Effector CD8-positive, alpha-beta T cell (primary cell): ENCODE results near the gene AOPEP.
A peak's percentile ranks its signal among the peaks of the same experiment; 100 is the strongest.

Experiments used
- DNase-seq: peaks from one replicate; lab custom pipeline; 2025; lab: John Stamatoyannopoulos, UW
- total RNA-seq, 4 experiments: gene quantifications; one replicate each; lab custom pipeline; 2026; lab: John Stamatoyannopoulos, UW

The AOPEP gene
- 7.1 to 13.2 (median 12.2) reads per million in 4 experiments for total RNA-seq

GRCh38 chr9:94726495-94727191 is at the start of gene AOPEP:
Gene AOPEP (plus strand): TSS chr9:94726699. CDS start chr9:94759784, 33,085 bp downstream.
- DNase-seq = peak; percentile 98

- DNase-seq = no peak
Observed at GRCh38 chr9:94677929-94678328, 48.6 kb upstream of the AOPEP start.

DNA sequence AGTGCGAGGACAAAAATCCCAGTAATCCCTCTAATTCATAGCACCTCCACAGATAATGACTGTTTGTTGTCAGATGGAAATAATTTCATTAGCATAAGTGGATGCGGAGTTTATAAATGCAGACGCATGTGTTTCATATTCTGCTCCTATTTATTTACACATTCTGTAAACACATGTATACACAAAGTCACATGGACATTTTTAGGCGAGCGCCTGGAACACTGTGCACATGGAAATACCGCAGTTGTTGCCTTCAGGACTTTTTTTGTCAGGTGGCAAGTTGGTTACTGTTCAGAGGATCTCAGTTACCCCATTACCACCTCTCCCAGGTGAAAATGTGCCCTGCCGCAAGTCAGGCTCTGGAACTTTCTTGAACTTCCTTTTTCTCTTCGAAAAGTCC is 46.9 kb upstream of the AOPEP start:
- DNase-seq = no peak

DNA sequence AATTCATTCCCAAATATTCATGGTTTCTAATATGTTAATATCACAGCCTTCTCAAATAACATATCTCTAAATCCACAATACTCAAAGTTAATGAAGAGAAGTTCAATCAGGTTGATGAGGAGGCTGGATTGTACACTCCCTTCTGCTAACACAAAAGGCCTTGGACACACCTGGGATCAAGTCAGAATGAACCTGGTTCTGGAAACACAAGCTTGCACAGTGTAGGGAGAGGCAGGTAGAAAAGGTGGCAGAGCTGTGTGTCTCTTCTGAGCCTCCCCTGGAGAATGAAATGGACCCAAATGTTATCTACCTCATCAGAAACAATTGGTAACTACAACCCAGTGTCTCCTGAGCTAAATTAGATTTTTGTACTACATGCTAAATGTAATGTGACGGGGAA is 46.5 kb upstream of the AOPEP start:
- no peak for DNase-seq

GRCh38 chr9:94680621-94681020 is 45.9 kb upstream of the AOPEP start:
- no peak for DNase-seq

DNA sequence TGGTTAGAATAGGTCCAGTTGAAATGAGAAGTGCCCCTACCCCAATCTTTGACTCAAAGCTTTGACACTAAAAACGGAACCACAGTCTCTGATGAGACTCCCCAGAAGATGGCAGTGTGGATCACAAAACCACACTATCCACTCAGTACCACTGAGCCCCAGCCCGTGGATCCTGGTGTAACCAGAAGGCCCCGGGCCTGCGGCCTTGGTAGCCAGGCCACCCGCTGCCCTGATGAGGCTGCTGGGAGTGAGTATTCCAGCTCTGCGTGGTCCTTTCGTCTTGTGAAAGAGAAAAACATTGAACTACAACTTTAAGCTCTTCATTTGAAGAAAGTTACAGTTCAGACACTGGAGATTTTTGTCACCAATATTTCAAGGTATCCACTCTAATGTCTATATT is 45.0 kb upstream of the AOPEP start:
- DNase-seq = peak; percentile 28

GRCh38 chr9:94685359-94685758 is 41.1 kb upstream of the AOPEP start:
- DNase-seq = no peak

- DNase-seq = no peak
Observed at GRCh38 chr9:94687451-94687850, 39.0 kb upstream of the AOPEP start.

- DNase-seq = no peak
Observed at GRCh38 chr9:94690344-94690743, 36.2 kb upstream of the AOPEP start.

DNA sequence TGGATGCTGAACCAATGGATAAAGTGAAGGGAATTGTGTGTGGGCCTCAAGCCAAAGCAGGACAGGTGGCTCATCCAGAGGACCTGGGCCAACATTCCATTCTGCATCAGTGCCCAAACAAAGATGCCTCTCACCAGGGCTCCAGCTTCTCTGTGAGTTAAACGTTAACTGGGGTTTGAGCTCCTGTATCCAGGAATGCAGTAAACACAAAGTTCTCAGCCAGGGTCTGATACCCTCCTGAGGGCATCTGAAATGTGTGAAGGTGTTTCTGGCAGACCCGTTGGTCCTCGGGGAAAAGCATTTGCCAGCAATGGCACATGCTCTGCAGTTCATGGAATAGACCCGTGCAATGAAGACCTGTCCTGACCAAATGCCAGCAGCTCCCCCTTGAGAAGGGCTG is 33.9 kb upstream of the AOPEP start:
- no peak for DNase-seq

DNA sequence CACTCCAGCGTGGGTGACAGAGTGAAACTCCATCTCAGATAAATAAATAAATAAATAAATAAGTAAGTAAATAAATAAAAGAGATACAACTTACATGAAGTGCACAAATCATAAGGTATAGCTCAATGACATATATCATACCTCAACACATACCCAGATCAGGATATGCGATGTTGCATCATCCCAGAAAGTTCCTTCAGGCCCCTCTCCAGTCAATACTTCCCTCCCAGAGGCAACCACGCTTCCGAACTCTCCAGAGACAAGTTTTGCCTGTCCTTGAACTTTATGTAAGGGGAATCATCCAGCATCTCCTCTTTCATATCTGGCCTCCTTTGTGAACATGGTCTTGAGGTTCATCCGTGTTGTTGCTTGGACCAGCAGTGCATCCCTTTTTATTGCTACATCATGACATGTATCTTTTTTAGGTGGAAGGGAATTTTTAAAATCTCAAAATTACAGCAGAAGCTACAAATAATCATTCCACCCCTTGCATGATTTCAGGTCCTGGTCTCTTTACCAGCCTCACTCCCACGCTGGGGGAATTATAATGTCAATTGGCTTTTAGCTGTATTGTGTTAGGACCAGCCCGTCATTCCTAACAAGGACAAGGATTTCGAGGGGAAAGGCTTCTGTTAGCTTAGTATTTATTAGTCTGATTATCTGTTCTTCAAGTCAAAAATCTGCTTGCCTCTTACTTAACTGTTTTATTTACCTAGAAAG is 32.9 kb upstream of the AOPEP start:
- no peak for DNase-seq

DNA sequence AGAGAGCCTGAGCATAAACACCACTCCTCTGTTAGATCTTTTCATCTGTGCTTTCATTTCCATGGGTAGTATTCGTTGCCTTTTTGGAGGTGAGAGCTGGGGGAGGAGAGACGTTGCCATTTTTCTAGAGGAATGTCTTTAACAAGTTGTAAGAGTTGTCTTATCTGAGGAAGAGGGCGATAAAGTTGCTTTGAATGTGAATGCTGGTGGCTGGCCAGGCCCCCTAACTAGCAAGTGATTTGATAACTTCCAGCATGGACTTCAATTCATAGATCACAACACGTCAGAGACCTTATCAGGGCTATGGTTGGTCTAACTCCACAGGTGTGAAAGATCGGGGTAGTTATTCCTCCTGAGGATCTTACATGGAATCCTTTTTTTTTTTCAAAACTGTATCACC is 30.0 kb upstream of the AOPEP start:
- no peak for DNase-seq

DNA sequence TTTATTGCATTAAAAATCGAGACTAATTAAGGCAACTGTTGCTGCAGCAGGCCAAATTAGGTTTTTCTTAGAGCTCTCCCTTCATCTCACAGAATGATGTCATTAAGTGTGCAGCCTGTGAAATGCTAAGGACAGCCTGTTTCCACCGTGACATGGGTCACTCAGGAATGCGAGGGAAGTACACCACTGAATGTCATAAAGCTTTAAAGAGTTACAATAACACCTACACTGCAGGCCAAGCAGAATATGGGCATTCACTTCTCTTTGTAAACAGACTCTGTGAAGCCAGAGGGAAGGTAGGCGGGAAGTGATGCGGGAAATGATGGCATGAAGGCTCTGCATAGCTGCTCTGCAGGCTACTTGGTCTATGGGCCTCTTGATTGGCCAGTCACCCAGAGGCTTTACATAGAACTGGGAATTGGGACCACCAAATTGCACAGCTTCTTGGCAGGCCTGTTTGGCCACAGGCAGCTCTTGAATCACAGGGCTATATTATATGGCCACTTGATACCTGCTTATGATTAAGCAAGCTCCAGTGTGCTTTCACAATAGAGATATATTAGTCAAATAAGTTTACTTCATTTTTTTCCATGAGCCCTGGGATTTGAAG is 28.4 kb upstream of the AOPEP start:
- no peak for DNase-seq

GRCh38 chr9:94699715-94700373 is 26.7 kb upstream of the AOPEP start:
- no peak for DNase-seq

DNA sequence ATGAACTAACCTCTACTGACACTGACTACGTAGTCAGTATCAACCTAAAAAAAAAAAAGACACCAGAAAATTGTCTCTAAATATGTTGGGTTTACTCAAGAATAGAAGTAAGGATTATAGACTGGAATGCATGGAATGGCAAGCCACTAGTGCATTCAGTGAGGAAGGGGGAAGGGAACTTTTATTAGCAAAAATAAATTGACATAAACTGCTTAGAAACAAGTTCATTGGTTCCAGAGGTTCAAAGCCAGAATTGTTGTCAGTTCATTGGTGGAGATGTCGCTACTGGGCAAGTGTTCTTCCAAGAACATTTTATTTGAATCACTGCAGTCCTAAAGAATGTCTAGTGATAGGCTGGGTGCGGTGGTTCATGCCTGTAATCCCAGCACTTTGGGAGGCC is 26.1 kb upstream of the AOPEP start:
- no peak for DNase-seq

DNA sequence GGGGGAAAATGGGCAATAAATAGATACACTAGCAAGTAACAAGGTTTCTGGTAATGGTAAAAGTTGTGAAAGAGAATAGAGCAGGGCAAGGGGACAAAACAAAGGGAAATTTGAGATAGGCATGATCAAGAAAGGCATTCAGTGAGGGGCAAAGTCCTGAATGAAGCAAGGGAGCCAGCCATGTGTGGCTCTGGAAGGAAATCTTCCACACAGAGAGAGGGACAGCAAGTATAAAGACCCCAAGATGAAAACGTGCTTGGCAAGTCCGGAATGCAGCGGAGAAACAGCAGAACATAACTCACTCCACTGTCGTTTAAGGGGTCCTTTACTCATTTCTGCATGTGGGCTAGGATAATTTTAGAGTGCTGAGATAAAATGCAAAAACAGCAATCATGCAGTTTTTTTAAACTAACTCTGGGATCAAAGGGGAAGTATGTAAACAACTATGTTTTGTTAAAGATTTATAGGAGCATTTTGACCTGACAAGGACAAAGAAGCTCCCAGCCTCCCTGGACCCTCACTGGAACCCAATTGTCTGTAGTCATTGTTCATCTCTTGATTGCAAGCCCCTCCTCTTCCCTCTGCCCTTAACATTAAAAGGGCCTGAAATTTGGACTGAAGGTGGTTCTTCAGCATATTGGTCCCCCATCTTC is 22.9 kb upstream of the AOPEP start:
- no peak for DNase-seq

DNA sequence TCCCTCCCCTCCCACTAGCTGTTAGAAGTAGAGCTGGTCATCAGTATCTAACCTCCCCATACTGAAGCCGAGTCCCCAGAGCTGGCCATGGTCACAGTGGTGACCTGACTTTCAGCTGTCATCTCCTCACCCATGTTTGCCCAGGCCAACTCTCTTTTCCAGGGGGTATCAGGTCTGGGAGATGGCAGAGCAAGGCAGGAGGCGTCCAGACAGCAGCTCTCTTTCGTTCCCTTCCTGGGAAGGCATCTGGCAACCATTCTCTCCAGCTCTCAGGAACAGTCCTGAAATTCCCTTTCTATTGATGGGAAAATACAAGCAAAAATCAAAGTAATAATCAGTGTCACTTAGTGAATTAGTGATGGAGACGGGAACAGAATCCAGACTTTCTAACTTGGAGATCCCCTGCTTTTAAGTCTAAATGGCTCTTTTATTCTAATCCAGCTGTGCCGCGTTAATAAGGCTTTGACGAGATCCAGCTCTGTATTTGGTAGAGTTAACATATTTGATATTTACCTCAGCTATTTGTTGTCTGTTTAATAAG is 21.3 kb upstream of the AOPEP start:
- DNase-seq = no peak

DNA sequence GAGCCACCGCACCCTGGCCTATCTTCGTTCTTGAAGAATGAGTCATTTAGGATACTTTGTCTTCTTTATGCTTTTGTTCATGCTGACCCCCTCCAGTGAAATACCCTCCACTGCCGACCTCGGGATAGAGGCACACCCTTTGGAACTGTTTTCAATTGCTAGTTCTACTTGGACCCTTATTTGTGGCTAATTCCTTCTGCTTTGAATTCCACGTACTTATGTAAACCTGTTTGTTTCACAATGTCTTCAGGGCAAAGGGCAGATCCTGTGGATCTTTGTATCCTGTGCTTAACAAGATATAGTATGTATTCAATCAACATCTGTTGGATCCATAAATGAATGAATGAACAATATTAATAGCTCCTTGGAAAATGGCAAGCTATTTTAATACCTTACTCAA is 19.6 kb upstream of the AOPEP start:
- DNase-seq = no peak

DNA sequence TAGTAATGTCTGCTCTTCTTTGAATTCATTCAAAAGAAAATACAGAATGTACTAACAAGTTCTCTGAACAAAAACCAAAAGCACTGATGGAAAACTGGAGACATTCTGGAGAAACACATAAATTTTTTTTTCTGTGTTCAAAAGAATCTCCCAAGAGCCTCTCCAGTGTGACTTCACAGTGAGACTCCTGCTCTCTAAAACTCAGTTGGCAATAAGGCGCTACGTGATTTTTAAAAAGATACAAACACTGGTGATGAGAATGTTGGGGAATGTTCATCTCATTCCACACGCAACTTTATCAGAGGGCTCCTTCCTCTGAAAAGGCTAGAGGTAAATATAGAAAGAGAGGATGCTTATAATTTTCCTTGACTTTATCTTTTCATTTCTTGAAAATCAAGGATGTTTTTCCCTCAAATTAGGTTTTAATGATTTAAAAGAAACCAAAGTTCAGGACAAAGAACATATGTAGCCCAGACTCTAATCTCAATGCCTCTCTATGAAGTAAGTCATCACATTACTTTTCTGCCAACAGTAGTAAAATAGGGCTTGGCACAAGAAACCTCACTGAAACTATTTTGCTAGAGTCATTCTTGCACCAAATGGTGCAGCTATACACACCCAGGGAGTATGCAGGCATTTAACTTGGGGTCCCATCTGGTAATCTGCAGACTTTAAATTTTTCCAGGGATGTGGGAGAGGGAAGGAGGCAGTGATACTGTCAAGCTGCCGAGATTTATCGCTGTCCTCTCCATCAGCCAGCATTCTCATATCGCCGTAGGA is 12.9 kb upstream of the AOPEP start:
- DNase-seq = no peak

GRCh38 chr9:94714494-94714893 is 12.0 kb upstream of the AOPEP start:
- no peak for DNase-seq

DNA sequence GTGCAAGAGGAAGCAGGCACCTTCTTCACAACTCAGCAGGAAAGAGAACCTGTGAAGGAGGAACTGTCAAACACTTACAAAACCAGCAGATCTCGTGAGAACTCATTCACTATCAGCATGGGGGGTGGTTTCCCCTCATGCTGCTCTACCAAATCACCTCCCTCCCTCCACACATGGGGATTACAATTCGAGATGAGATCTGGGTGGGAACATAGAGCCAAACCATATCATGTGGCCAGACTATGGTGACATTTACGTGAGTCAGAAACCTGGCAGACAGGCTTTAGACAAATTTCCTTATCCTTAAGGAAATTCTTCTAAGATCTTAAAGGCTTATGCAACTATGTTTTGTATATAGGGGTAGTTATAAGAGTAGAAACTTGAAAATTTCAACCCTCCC is 8.7 kb upstream of the AOPEP start:
- DNase-seq = no peak
